ENCODE data around the gene CDKN2AIP. TPM values are rescaled to one million over a fixed set of nuclear protein-coding genes. Genes with fewer than 3 reads are reported as not detected.

The CDKN2AIP gene
- total and polyA plus RNA-seq, 10 of the 15 experiments (the other 5 are each of a cell fraction or from before 2014, with no cell fraction given): 6.0 to 22.7 (median 15.9) TPM

DNA sequence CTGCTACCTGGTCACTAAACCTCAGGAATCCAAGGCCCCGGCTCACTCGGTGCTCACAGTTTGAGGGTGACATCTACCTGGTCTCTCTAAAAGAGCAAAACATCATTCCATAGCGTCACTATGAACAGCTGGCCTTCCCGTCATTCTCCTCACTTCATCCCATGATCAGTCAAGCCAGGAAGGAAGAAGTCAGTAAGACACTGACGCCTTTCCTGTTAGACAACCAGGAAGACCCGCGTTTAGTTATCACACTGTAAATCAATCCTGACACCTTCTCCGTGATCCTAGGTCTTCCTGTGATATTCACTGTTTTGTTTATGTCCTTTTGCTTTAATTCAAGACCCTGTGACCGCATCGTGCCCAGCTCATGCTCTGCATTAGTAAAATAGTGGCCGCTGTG is 31.6 kb upstream of the CDKN2AIP start:
- no peak for DNase-seq (ENCODE audit: low read depth, low spot score)
- 79% methylated on average over 11 of the region's 11 CpGs for WGBS (ENCODE audit: insufficient coverage, insufficient replicate concordance, low lambda C conversion rate, missing lambda C conversion rate)
- Histone ChIP-seq H3K36me3 (ENCODE audit: control insufficient read depth in 2 of 2, insufficient read depth in 2 of 2, low read length in 1 of 2) (no peaks in the 10 kb centered on the region), H3K9ac (ENCODE audit: control insufficient read depth, insufficient read depth, low read length) (no peak overlapping the region), H3K27me3 (replicated peaks in 1 of 2; ENCODE audit: control insufficient read depth in 2 of 2, insufficient read depth in 2 of 2, low read length in 1 of 2) (no peaks in the 10 kb centered on the region), H4K20me1 (ENCODE audit: control insufficient read depth, insufficient read depth) (no peaks in the 10 kb centered on the region), H2AFZ (ENCODE audit: control insufficient read depth, low read depth, low read length) (no peak overlapping the region), H3K79me2 (ENCODE audit: control insufficient read depth, insufficient read depth, low read length) (no peaks in the 10 kb centered on the region), H3K4me2 (ENCODE audit: control insufficient read depth, insufficient read depth) (no peak overlapping the region), H3K9me3 (replicated peaks; ENCODE audit: control insufficient read depth, insufficient read depth, low read length) (no peaks in the 10 kb centered on the region), H3K4me3 (no peak overlapping the region), H3K27ac (ENCODE audit: control insufficient read depth, insufficient read depth) (no peak overlapping the region), H3K4me1 (ENCODE audit: control insufficient read depth, insufficient read depth, low read length) (no peaks in the 10 kb centered on the region)
- no peak for FAIRE-seq
- no peak for ATAC-seq
- in situ Hi-C loops (cut with MboI) (no loop called here), intact Hi-C loops (cut with micrococcal nuclease; ENCODE audit: unreplicated experiment) (no loop called here)
- POLR2A ChIA-PET: no interaction called here
- CTCF ChIA-PET: no interaction called here
- RAD21 ChIA-PET (ENCODE audit: unreplicated experiment): no interaction called here
- BruUV-seq (replicated peaks): no TSS peak
- SMC1A ChIA-PET (ENCODE audit: uncharacterized antibody, unreplicated experiment): no interaction called here
- no peak for TF ChIP-seq MEF2B (IDR thresholded peaks at IDR 0.05; ENCODE audit: partially characterized antibody, poor library complexity, severe bottlenecking)
- no peak for TF ChIP-seq TAF1 (IDR thresholded peaks at IDR 0.05; ENCODE audit: borderline replicate concordance, low read depth, low read length)
- no peak for TF ChIP-seq SRF (IDR thresholded peaks at IDR 0.05; ENCODE audit: low read depth in 2 of 2, low read length in 2 of 2)
- no peak for TF ChIP-seq TCF3 (IDR thresholded peaks at IDR 0.05; ENCODE audit: borderline replicate concordance, insufficient read depth, low read depth, low read length)
- TF ChIP-seq, protein P1, sequence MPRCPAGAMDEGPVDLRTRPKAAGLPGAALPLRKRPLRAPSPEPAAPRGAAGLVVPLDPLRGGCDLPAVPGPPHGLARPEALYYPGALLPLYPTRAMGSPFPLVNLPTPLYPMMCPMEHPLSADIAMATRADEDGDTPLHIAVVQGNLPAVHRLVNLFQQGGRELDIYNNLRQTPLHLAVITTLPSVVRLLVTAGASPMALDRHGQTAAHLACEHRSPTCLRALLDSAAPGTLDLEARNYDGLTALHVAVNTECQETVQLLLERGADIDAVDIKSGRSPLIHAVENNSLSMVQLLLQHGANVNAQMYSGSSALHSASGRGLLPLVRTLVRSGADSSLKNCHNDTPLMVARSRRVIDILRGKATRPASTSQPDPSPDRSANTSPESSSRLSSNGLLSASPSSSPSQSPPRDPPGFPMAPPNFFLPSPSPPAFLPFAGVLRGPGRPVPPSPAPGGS (IDR thresholded peaks at IDR 0.05; ENCODE audit: borderline replicate concordance, insufficient read depth, low read depth, low read length, poor library complexity, severe bottlenecking): no peak
- no peak for TF ChIP-seq HCFC1 (IDR thresholded peaks at IDR 0.05; ENCODE audit: low read length)
- no peak for TF ChIP-seq NRF1 (conservative IDR thresholded peaks at IDR 0.05; ENCODE audit: low read depth, low read length)
- TF ChIP-seq PML (IDR thresholded peaks at IDR 0.05; ENCODE audit: low read length): no peak
- TF ChIP-seq ZSCAN29 (IDR thresholded peaks at IDR 0.05): no peak
- TF ChIP-seq, protein P2, sequence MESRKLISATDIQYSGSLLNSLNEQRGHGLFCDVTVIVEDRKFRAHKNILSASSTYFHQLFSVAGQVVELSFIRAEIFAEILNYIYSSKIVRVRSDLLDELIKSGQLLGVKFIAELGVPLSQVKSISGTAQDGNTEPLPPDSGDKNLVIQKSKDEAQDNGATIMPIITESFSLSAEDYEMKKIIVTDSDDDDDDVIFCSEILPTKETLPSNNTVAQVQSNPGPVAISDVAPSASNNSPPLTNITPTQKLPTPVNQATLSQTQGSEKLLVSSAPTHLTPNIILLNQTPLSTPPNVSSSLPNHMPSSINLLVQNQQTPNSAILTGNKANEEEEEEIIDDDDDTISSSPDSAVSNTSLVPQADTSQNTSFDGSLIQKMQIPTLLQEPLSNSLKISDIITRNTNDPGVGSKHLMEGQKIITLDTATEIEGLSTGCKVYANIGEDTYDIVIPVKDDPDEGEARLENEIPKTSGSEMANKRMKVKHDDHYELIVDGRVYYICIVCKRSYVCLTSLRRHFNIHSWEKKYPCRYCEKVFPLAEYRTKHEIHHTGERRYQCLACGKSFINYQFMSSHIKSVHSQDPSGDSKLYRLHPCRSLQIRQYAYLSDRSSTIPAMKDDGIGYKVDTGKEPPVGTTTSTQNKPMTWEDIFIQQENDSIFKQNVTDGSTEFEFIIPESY (IDR thresholded peaks at IDR 0.05): no peak
- no peak for TF ChIP-seq ZBED1 (IDR thresholded peaks at IDR 0.05; ENCODE audit: borderline replicate concordance)
- no peak for TF ChIP-seq RB1 (IDR thresholded peaks at IDR 0.05; ENCODE audit: borderline replicate concordance)
- TF ChIP-seq SMAD5 (IDR thresholded peaks at IDR 0.05; ENCODE audit: low read depth): no peak
- TF ChIP-seq FOXM1 (IDR thresholded peaks at IDR 0.05; ENCODE audit: low read depth, low read length): no peak
- no peak for TF ChIP-seq EED (IDR thresholded peaks at IDR 0.05; ENCODE audit: low read depth)

All from GM12878 (cell line).